ENCODE results near the gene MAN1A1. TPM values are rescaled to one million over a fixed set of nuclear protein-coding genes. Genes with fewer than 3 reads are reported as not detected.

The MAN1A1 gene
- total RNA-seq, 1 donor, result 79.6 TPM

- no peak for DNase-seq (ENCODE audit: insufficient read length, low spot score, missing footprints)
- no peak overlapping the region for H3K27ac ChIP-seq (ENCODE audit: low read depth, low read length)
- no peaks in the 10 kb centered on the region for H3K27me3 ChIP-seq (ENCODE audit: insufficient read depth, low read length)
- H3K4me3 ChIP-seq (ENCODE audit: insufficient read depth, low read length), result no peak overlapping the region
- no peak overlapping the region for H2AFZ ChIP-seq (ENCODE audit: low read length)
- H3K9me3 ChIP-seq (ENCODE audit: low read depth, low read length), result no peaks in the 10 kb centered on the region
- no peak for TF ChIP-seq CTCF (IDR thresholded peaks at IDR 0.05; ENCODE audit: extremely low read depth, low read depth, low read length)
- H3K79me2 ChIP-seq (ENCODE audit: insufficient read depth, low read length), result no peaks in the 10 kb centered on the region
- peaks cover 21% of the 10 kb centered on the region for H3K4me1 ChIP-seq (ENCODE audit: insufficient read depth, low read length)
- no peaks in the 10 kb centered on the region for H4K20me1 ChIP-seq (ENCODE audit: insufficient read depth, low read length)
- H3K4me2 ChIP-seq (ENCODE audit: insufficient read depth, low read length), result no peak overlapping the region
- H3K36me3 ChIP-seq (ENCODE audit: insufficient read depth, low read length), result no peaks in the 10 kb centered on the region
These were observed 197.4 kb downstream of the MAN1A1 start for GRCh38 chr6:119152187-119152586.

GRCh38 chr6:119148825-119149525 lies 200.6 kb downstream of the MAN1A1 start:
- Histone ChIP-seq H3K4me1 (ENCODE audit: insufficient read depth, low read length) (peaks cover 31% of the 10 kb centered on the region), H3K4me3 (ENCODE audit: insufficient read depth, low read length) (peak overlapping the region; percentile 21), H3K27me3 (ENCODE audit: insufficient read depth, low read length) (no peaks in the 10 kb centered on the region), H2AFZ (ENCODE audit: low read length) (no peak overlapping the region), H3K9me3 (ENCODE audit: low read depth, low read length) (no peaks in the 10 kb centered on the region), H3K4me2 (ENCODE audit: insufficient read depth, low read length) (peak overlapping the region; percentile 79), H4K20me1 (ENCODE audit: insufficient read depth, low read length) (no peaks in the 10 kb centered on the region), H3K36me3 (ENCODE audit: insufficient read depth, low read length) (no peaks in the 10 kb centered on the region), H3K79me2 (ENCODE audit: insufficient read depth, low read length) (no peaks in the 10 kb centered on the region), H3K27ac (ENCODE audit: low read depth, low read length) (peak overlapping the region; percentile 92)
- no peak for TF ChIP-seq CTCF (IDR thresholded peaks at IDR 0.05; ENCODE audit: extremely low read depth, low read depth, low read length)
- peak; percentile 53 for DNase-seq (ENCODE audit: insufficient read length, low spot score, missing footprints)

GRCh38 chr6:119148098-119148824 lies 201.3 kb downstream of the MAN1A1 start:
- H3K27me3 ChIP-seq (ENCODE audit: insufficient read depth, low read length), result no peaks in the 10 kb centered on the region
- H3K4me3 ChIP-seq (ENCODE audit: insufficient read depth, low read length), result peak overlapping the region; percentile 40
- H4K20me1 ChIP-seq (ENCODE audit: insufficient read depth, low read length), result no peaks in the 10 kb centered on the region
- peak overlapping the region; percentile 92 for H3K27ac ChIP-seq (ENCODE audit: low read depth, low read length)
- no peaks in the 10 kb centered on the region for H3K9me3 ChIP-seq (ENCODE audit: low read depth, low read length)
- peaks cover 31% of the 10 kb centered on the region for H3K4me1 ChIP-seq (ENCODE audit: insufficient read depth, low read length)
- peak; percentile 73 for TF ChIP-seq CTCF (IDR thresholded peaks at IDR 0.05; ENCODE audit: extremely low read depth, low read depth, low read length)
- peak overlapping the region; percentile 40 for H2AFZ ChIP-seq (ENCODE audit: low read length)
- DNase-seq (ENCODE audit: insufficient read length, low spot score, missing footprints), result peak; percentile 48
- peak overlapping the region; percentile 79 for H3K4me2 ChIP-seq (ENCODE audit: insufficient read depth, low read length)
- H3K36me3 ChIP-seq (ENCODE audit: insufficient read depth, low read length), result no peaks in the 10 kb centered on the region
- no peaks in the 10 kb centered on the region for H3K79me2 ChIP-seq (ENCODE audit: insufficient read depth, low read length)
